Activated CD4-positive, alpha-beta T cell treated with anti-CD3 and anti-CD28 coated beads, Interleukin-2, Interleukin-6, amounts not matched to agents 100 ng/mL and 50 ng/mL, durations not matched to agents 16 hours and 8 hours (primary cell): ENCODE measurements around the gene LIPT2.

Experiments
- DNase-seq: peaks from one replicate; pipeline ENCODE4 v3.0.0-alpha.2; 2020

Gene LIPT2

GRCh38 chr11:74494916-74495315, 1.4 kb upstream of the LIPT2 start:
- no peak for DNase-seq

- DNase-seq = no peak
These were observed 487 bp upstream of the LIPT2 start for GRCh38 chr11:74493791-74494630.

- no peak for DNase-seq
These were observed 1.4 kb downstream of the LIPT2 start for GRCh38 chr11:74492084-74492483.

GRCh38 chr11:74490941-74491340, 2.6 kb downstream of the LIPT2 start:
- DNase-seq = no peak

GRCh38 chr11:74487875-74488274, 5.6 kb downstream of the LIPT2 start:
- DNase-seq = no peak

- no peak for DNase-seq
These were observed 7.7 kb downstream of the LIPT2 start for GRCh38 chr11:74485868-74486267.

GRCh38 chr11:74480688-74481417, 12.7 kb downstream of the LIPT2 start:
- DNase-seq = no peak

GRCh38 chr11:74479732-74480123, 13.8 kb downstream of the LIPT2 start:
- DNase-seq = no peak

- no peak for DNase-seq
These were observed 14.4 kb downstream of the LIPT2 start for GRCh38 chr11:74478877-74479731.

GRCh38 chr11:74476536-74476935, 17.0 kb downstream of the LIPT2 start:
- DNase-seq = no peak

GRCh38 chr11:74474316-74474715, 19.2 kb downstream of the LIPT2 start:
- DNase-seq = no peak

- DNase-seq = no peak
These were observed 19.9 kb downstream of the LIPT2 start for GRCh38 chr11:74473382-74474173.

GRCh38 chr11:74471668-74472429, 21.7 kb downstream of the LIPT2 start:
- no peak for DNase-seq

- DNase-seq = no peak
These were observed 22.5 kb downstream of the LIPT2 start for GRCh38 chr11:74471037-74471436.

- no peak for DNase-seq
These were observed 23.0 kb downstream of the LIPT2 start for GRCh38 chr11:74470526-74470925.

GRCh38 chr11:74468936-74469335, 24.6 kb downstream of the LIPT2 start:
- no peak for DNase-seq

GRCh38 chr11:74468521-74468920, 25.0 kb downstream of the LIPT2 start:
- DNase-seq = no peak

GRCh38 chr11:74468058-74468457, 25.5 kb downstream of the LIPT2 start:
- peak; percentile 15 for DNase-seq

- DNase-seq = no peak
These were observed 26.3 kb downstream of the LIPT2 start, which contains the start of gene KCNE3 for GRCh38 chr11:74466916-74467885. Gene KCNE3 (minus strand): TSS chr11:74467549. CDS start chr11:74457563, 9,986 bp downstream.

- DNase-seq = no peak
These were observed 28.2 kb downstream of the LIPT2 start for GRCh38 chr11:74465291-74465708.
